ENCODE results near the gene NTNG1.

DNA sequence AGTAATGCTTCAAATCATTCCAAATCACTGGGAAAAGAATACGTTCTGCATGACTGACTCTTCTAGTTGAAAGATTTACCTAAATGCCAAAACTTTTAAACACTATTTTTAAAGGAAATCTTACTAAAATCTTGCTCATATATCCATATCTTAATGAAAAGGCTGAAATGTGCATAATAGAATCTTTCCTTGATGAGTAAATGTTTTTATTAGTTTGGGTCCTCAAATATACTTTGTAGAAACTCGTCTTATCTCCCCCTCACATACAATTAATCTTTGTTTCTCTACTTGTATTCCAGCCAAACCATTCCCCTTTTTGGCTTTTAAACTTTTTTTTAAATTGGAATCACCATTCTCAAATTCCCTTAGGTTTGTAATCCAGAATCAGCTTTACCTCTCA, 110.2 kb downstream of the NTNG1 start:
- TF ChIP-seq, protein P1, sequence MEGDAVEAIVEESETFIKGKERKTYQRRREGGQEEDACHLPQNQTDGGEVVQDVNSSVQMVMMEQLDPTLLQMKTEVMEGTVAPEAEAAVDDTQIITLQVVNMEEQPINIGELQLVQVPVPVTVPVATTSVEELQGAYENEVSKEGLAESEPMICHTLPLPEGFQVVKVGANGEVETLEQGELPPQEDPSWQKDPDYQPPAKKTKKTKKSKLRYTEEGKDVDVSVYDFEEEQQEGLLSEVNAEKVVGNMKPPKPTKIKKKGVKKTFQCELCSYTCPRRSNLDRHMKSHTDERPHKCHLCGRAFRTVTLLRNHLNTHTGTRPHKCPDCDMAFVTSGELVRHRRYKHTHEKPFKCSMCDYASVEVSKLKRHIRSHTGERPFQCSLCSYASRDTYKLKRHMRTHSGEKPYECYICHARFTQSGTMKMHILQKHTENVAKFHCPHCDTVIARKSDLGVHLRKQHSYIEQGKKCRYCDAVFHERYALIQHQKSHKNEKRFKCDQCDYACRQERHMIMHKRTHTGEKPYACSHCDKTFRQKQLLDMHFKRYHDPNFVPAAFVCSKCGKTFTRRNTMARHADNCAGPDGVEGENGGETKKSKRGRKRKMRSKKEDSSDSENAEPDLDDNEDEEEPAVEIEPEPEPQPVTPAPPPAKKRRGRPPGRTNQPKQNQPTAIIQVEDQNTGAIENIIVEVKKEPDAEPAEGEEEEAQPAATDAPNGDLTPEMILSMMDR (IDR thresholded peaks at IDR 0.05) = no peak
- TF ChIP-seq POLR2A (IDR thresholded peaks at IDR 0.05) (no peak), POLR2AphosphoS5 (IDR thresholded peaks at IDR 0.05) (no peak), EP300 (IDR thresholded peaks at IDR 0.05) (no peak)

All from suprapubic skin (tissue), 4 donors.